Activated CD8-positive, alpha-beta memory T cell treated with anti-CD3 and anti-CD28 coated beads, Interleukin-2, amount 50 U/mL, for 1 hour (primary cell): ENCODE data around the gene AP5Z1.

ENCODE experiments used
- DNase-seq: peaks from one replicate; pipeline ENCODE4 v3.0.0-alpha.2; 2020; ENCODE audit errors: extremely low read depth

AP5Z1 gene

GRCh38 chr7:4766666-4767519 is 8.5 kb upstream of the AP5Z1 start:
- DNase-seq: no peak

- DNase-seq: no peak
Observed at GRCh38 chr7:4768597-4769569, 6.5 kb upstream of the AP5Z1 start.

GRCh38 chr7:4769761-4770160 is 5.7 kb upstream of the AP5Z1 start:
- DNase-seq: no peak

- DNase-seq: no peak
Observed at GRCh38 chr7:4770886-4771285, 4.5 kb upstream of the AP5Z1 start.

- no peak for DNase-seq
Observed at GRCh38 chr7:4771737-4772136, 3.7 kb upstream of the AP5Z1 start.

- DNase-seq: no peak
Observed at GRCh38 chr7:4772306-4772705, 3.1 kb upstream of the AP5Z1 start.

- no peak for DNase-seq
Observed at GRCh38 chr7:4774007-4774406, 1.4 kb upstream of the AP5Z1 start.

- DNase-seq: no peak
Observed at GRCh38 chr7:4774658-4775249, 669 bp upstream of the AP5Z1 start.

- no peak for DNase-seq
Observed at GRCh38 chr7:4775848-4776623, 613 bp downstream of the AP5Z1 start.

GRCh38 chr7:4779118-4779517 is 3.7 kb downstream of the AP5Z1 start:
- DNase-seq: no peak

- no peak for DNase-seq
Observed at GRCh38 chr7:4781366-4782069, 6.1 kb downstream of the AP5Z1 start.

GRCh38 chr7:4782333-4783291 is 7.2 kb downstream of the AP5Z1 start:
- no peak for DNase-seq

- DNase-seq: no peak
Observed at GRCh38 chr7:4783292-4783652, 7.8 kb downstream of the AP5Z1 start.

- DNase-seq: no peak
Observed at GRCh38 chr7:4783762-4784351, 8.4 kb downstream of the AP5Z1 start.

GRCh38 chr7:4784799-4785198 is 9.4 kb downstream of the AP5Z1 start:
- no peak for DNase-seq

GRCh38 chr7:4785371-4785770 is 9.9 kb downstream of the AP5Z1 start:
- no peak for DNase-seq

- no peak for DNase-seq
Observed at GRCh38 chr7:4786015-4786414, 10.6 kb downstream of the AP5Z1 start.

- DNase-seq: no peak
Observed at GRCh38 chr7:4787541-4787940, 12.1 kb downstream of the AP5Z1 start.

GRCh38 chr7:4787947-4788626 is 12.7 kb downstream of the AP5Z1 start:
- no peak for DNase-seq
